Adrenal gland (tissue), 12 donors: Measurements from ENCODE around the gene UQCC3. TPM values are rescaled to one million over a fixed set of nuclear protein-coding genes. Genes with fewer than 3 reads are reported as not detected.
"Not testable (repeated sequence)": the region's sequence is repeated elsewhere in the genome, so short reads cannot be mapped to it uniquely, and the experiment has no call there.

Source experiments
- DNase-seq, 7 donors: peaks; one replicate each; pipeline ENCODE4 v3.0.0-alpha.2; 2019 to 2020
- H3K27ac ChIP-seq, 5 donors: fragments of 200-600 bp; sonication (generic) in 4 of 5; 1 replicate in 3 of 5; 2 replicates in 2 of 5; pipeline versions ENCODE4 v1.5.1 to v1.8.0; 2016 to 2020; ENCODE audit warnings: mild to moderate bottlenecking in 1 of 5
- H3K27me3 ChIP-seq: fragments of 200-600 bp; 2 replicates; pipeline ENCODE4 v1.8.0; 2021
- H3K36me3 ChIP-seq, 2 donors: fragments of 200-600 bp; replicated peaks in 1 of 2; 1 replicate in 1 of 2; 2 replicates in 1 of 2; pipeline versions ENCODE4 v1.5.1 to v1.8.0; 2018 to 2022
- H3K4me1 ChIP-seq, 2 donors: fragments of 200-600 bp; replicated peaks in 1 of 2; 1 replicate in 1 of 2; 2 replicates in 1 of 2; pipeline versions ENCODE4 v1.5.1 to v1.8.0; 2018 to 2021
- H3K4me3 ChIP-seq, 4 donors: fragments of 200-600 bp; sonication (generic) in 3 of 4; one replicate each; pipeline ENCODE4 v1.5.1; 2016 to 2018
- H3K9me3 ChIP-seq, 3 donors: fragments of 200-600 bp; sonication (generic) in 1 of 3; replicated peaks in 1 of 3; 1 replicate in 2 of 3; 2 replicates in 1 of 3; pipeline versions ENCODE4 v1.5.1 to v1.8.0; 2016 to 2021
- POLR2A ChIP-seq, 2 donors: fragments of 450-650 bp; IDR thresholded peaks; one replicate each; pipeline ENCODE4 v1.6.1; 2017; ENCODE audit warnings: antibody characterized with exemption in 2 of 2, mild to moderate bottlenecking in 2 of 2, moderate library complexity in 1 of 2
- WGBS, 4 donors: extraction: QIAGEN DNeasy Blood & Tissue Kit in 2 of 4; methylation state at CpG; one replicate each; pipeline versions ENCODE4 v1.1.5 to v1.1.7; 2013 to 2017; 5-methylcytosine and 5-hydroxymethylcytosine counted together
- intact Hi-C, 2 donors: fragments of 100-400 bp; cut with DNase I; formaldehyde crosslinking; loops; one replicate each; pipeline versions ENCODE4 v1.14.1 to v1.15.0; 2022 to 2023
- polyA plus RNA-seq, 3 donors: library from polyadenylated mRNA; stranded (reverse); fragments of 200-250 nt in 2 of 3; fragments of 350-450 nt in 1 of 3; fragmentation: Illumina TruSeq in 1 of 3; extraction: RNeasy Lipid Tissue Mini Kit (QIAGEN cat#74804) in 1 of 3; gene quantifications; one replicate each; pipeline ENCODE4 v1.2.3, GENCODE V29; 2013 to 2014
- total RNA-seq, 9 donors: library from RNA; depleted of rRNA in 4 of 9; stranded (reverse); fragments of >200 nt in 4 of 9; fragments of 120-200 nt in 1 of 9; fragmentation: NEBNext Ultra II Directional in 1 of 9; extraction: Animal tissue kit (Norgen Biotek cat#: 25700) in 1 of 9; gene quantifications; one replicate each; pipeline versions ENCODE4 v1.1.0 to v1.2.4, GENCODE V29; 2013 to 2023
- TF ChIP-seq, protein P1 (sequence below), 6 experiments: fragments of 450-650 bp in 4 of 6; fragments of 200-600 bp in 2 of 6; sonication (generic) in 1 of 6; IDR thresholded peaks; 1 replicate in 5 of 6; 2 replicates in 1 of 6; pipeline versions ENCODE4 v1.5.1 to v1.8.0; 2016 to 2021; ENCODE audit warnings: antibody characterized with exemption in 6 of 6, mild to moderate bottlenecking in 2 of 6, moderate library complexity in 1 of 6
- donor health status: healthy with polysubstance abuse.
- donor health status: Bipolar disorder and iron deficiency.
- donor health status: DM: yes; HTN: yes; CAD: no.
- donor health status: DM: no; HTN: no; CAD: no.
- donor health status: DM: no; HTN: no; CAD: no.
- donor health status: DM: yes; HTN: yes; CAD: no.

UQCC3 gene
- total and polyA plus RNA-seq, 12 donors: 2.2 to 25.7 (median 15.8) TPM

DNA sequence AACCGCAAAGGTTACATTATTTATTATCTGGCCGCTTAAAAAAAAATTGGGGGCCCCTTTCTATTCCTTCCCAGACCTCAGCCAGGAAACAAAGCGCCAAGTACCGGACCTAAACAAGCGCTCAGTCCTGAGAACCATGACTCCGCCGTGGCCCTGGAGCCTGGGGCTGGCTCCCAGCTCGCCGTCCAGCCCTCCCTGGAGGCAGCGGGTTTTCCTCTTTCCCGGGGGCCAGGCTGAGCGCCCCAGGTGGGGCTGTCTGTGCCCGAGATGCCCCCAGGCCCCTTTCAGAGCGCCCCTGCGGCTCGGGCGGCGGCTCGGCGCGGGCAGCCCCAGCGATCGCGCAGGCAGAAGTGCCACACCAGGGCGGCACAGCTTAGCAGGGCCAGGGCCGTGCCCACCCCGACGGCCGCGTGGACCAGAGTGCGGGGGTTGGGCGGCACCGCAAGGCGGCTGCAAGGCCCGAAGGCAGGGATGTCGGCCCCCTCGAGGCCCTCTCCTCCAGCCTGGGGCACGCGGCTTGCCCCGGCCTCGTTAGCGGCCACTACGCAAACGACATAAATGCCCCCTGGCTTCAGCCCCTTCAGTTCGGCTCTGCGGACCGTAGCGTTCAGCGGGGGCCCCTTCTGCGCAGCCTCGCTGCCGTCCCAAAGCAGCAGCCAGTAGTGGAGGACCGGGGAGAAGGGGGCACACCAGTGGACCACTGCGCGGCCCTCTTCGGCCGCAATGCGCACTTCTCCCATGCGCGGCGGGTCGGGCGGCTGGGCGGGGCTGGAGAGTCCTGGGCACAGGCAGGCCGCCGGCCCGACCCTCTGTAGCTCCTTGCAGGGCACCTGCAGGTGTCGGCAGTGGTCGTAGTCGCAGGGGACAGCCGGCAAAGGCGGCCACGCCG lies 16.3 kb downstream of the UQCC3 start:
- WGBS, 4 donors: 44 to 72% (median 50%) methylated on average over 14 to 74 of the region's 74 CpGs
- Histone ChIP-seq H3K36me3 (peaks cover 0 to 31% of the 10 kb centered on the region in 2 donors), H3K27ac (no peak overlapping the region), H3K4me1 (peaks cover 4 to 23% of the 10 kb centered on the region in 2 donors), H3K9me3 (no peaks in the 10 kb centered on the region), H3K4me3 (peak overlapping the region in 1 of 4 donors; percentile 19), H3K27me3 (no peaks in the 10 kb centered on the region)
- TF ChIP-seq, protein P1, sequence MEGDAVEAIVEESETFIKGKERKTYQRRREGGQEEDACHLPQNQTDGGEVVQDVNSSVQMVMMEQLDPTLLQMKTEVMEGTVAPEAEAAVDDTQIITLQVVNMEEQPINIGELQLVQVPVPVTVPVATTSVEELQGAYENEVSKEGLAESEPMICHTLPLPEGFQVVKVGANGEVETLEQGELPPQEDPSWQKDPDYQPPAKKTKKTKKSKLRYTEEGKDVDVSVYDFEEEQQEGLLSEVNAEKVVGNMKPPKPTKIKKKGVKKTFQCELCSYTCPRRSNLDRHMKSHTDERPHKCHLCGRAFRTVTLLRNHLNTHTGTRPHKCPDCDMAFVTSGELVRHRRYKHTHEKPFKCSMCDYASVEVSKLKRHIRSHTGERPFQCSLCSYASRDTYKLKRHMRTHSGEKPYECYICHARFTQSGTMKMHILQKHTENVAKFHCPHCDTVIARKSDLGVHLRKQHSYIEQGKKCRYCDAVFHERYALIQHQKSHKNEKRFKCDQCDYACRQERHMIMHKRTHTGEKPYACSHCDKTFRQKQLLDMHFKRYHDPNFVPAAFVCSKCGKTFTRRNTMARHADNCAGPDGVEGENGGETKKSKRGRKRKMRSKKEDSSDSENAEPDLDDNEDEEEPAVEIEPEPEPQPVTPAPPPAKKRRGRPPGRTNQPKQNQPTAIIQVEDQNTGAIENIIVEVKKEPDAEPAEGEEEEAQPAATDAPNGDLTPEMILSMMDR (IDR thresholded peaks at IDR 0.05): no peak
- TF ChIP-seq POLR2A (IDR thresholded peaks at IDR 0.05): no peak
- intact Hi-C loops: no loop called here
- DNase-seq: no peak

DNA sequence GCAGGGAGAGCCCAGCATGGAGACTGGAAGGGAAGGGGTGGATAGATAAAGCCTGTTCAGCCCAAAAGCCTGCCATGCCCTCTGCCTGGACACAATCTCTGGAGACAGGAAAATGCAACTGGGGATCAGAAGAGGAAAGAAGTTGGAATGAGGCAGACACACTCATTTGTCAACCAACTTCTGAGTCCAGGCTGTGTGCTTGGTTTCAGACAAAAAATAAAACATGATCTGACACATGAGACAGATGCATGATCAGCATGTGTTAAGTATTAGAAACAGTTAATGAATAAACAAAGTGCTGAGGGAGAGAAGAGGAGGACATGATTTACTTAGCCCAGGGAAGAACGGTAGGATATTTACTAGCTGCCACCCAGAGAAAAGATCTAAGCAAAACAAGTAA lies 17.0 kb downstream of the UQCC3 start:
- H3K4me3 ChIP-seq: peak overlapping the region in 1 of 4 donors; percentile 31
- no peaks in the 10 kb centered on the region for H3K9me3 ChIP-seq
- peaks cover 0 to 36% of the 10 kb centered on the region in 2 donors for H3K36me3 ChIP-seq
- no peak for DNase-seq
- no peaks in the 10 kb centered on the region for H3K27me3 ChIP-seq
- H3K4me1 ChIP-seq: peaks cover 4 to 23% of the 10 kb centered on the region in 2 donors
- intact Hi-C loops: no loop called here
- peak overlapping the region in 2 of 5 donors; percentile 54 to 62 for H3K27ac ChIP-seq
- WGBS, 4 donors: 20 to 40% (median 34%) methylated on average over 1 of the region's 1 CpG
- TF ChIP-seq POLR2A (IDR thresholded peaks at IDR 0.05): no peak
- TF ChIP-seq, protein P1 (IDR thresholded peaks at IDR 0.05): no peak

DNA sequence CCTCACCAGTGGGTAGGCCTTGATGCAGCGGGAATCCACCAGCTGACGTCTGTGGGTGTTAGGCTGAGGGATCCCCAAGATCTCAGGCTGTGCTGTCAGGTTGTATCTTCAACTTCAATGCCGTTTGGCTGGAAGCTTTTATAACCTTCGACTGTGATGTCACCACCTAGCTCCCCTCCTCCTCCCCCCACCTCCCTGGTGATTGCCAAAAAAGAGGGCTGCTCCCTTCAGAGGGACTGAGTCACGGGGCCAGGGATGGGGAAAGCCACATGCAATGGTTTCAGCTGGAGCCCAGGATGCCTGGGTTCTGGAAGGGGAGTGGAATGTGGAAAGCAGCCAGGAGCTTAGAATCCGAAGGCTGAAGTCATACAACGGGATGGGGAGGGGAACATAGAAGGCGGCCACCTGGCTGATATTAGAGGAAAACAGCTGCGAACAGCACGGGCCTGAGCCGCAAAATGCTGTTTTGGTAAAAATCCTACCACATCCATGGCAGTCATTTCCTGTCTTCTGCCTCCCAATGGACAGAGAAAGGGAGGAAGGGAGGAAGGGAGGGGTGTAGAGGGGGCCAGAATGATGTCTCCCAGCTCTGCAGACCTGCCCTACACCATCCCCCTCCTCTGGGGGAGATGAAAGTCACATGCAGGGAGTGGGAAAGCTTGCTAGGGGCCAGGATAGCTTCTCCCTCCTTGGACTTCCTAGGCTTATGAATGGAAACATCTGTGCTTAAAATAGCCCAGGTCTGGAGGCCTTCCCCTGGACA lies 18.1 kb downstream of the UQCC3 start, which contains the start of gene LRRN4CL:
TSS of gene LRRN4CL (minus strand) at position 110 of the 763 bp plus-strand sequence. CDS start 1,022 bp downstream, outside the sequence.
- WGBS, 4 donors: 25 to 39% (median 32%) methylated on average over 10 to 11 of the region's 11 CpGs
- peaks cover 4 to 23% of the 10 kb centered on the region in 2 donors for H3K4me1 ChIP-seq
- peak within 1 kb of the TSS in 1 of 4 donors; percentile 31 for H3K4me3 ChIP-seq

DNA sequence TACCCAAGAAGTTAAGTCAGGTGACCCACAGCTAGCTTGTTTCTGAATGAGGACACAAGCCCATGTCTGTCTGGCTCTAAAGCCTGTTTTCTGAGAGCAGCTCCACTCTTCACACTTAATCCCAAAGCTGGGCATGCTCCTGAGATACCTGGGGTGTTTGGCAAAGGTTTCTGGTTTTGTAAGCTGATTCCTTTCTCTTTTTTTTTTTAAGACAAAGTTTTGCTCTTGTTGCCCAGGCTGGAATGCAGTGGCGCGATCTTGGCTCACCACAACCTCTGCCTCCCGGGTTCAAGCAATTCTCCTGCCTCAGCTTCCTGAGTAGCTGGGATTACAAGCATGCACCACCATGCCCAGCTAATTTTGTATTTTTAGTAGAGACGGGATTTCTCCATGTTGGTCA lies 22.2 kb downstream of the UQCC3 start:
- 65 to 80% (median 75%) methylated on average over 2 to 4 of the region's 4 CpGs for WGBS, 4 donors
- intact Hi-C loops: loop anchor here in 1 of 2 donors (5.0 kb wide), 1 partner anchor 311 kb away; no protein-coding TSS in a partner anchor
- Histone ChIP-seq H3K4me1 (peaks cover 4 to 12% of the 10 kb centered on the region in 2 donors), H3K36me3 (peaks cover 0 to 36% of the 10 kb centered on the region in 2 donors)
- not testable (repeated sequence) for H3K27me3 ChIP-seq, DNase-seq, H3K4me3 ChIP-seq, H3K9me3 ChIP-seq, H3K27ac ChIP-seq

More for the DNA sequence above, 18.1 kb downstream of the UQCC3 start, which contains the start of gene LRRN4CL:
- no peaks in the 10 kb centered on the region for H3K9me3 ChIP-seq
- intact Hi-C loops: loop anchor here in 1 of 2 donors (5.0 kb wide), 1 partner anchor 307 kb away; no protein-coding TSS in a partner anchor
- peak; percentile 33 to 71 for TF ChIP-seq POLR2A (IDR thresholded peaks at IDR 0.05)
- TF ChIP-seq, protein P1 (IDR thresholded peaks at IDR 0.05): no peak
- H3K27me3 ChIP-seq: no peaks in the 10 kb centered on the region
- peak within 1 kb of the TSS; percentile 35 to 77 (median 54) for H3K27ac ChIP-seq
- peak; percentile 79 to 95 (median 89) for DNase-seq
- peaks cover 0 to 36% of the 10 kb centered on the region in 2 donors for H3K36me3 ChIP-seq
